Smooth muscle cell (in vitro differentiated cells): ENCODE results near the gene SMPD3. TPM values are rescaled to one million over a fixed set of nuclear protein-coding genes. Genes with fewer than 3 reads are reported as not detected.

Experiments
- DNase-seq: peaks from one replicate; lab custom pipeline; 2025; ENCODE audit not compliant: unreplicated experiment; lab: John Stamatoyannopoulos, UW
- H2AFZ ChIP-seq: fragments of 200-600 bp; sonication (generic); 2 replicates; pipeline ENCODE4 v1.6.0; 2016; ENCODE audit warnings: antibody characterized with exemption, low read depth, mild to moderate bottlenecking
- H3F3A ChIP-seq: fragments of 200-600 bp; sonication (generic); 2 replicates; pipeline ENCODE4 v1.6.0; 2017; ENCODE audit warnings: antibody characterized with exemption, low read depth
- H3K27ac ChIP-seq: fragments of 200-600 bp; sonication (generic); 2 replicates; pipeline ENCODE4 v1.5.1; 2016; ENCODE audit warnings: low read depth, mild to moderate bottlenecking
- H3K27me3 ChIP-seq: fragments of 200-600 bp; sonication (generic); 2 replicates; pipeline ENCODE4 v1.6.1; 2016; ENCODE audit warnings: low read depth, mild to moderate bottlenecking
- H3K36me3 ChIP-seq: fragments of 200-600 bp; sonication (generic); 2 replicates; pipeline ENCODE4 v1.5.1; 2016; ENCODE audit warnings: low read depth
- H3K4me1 ChIP-seq: fragments of 200-600 bp; sonication (generic); 2 replicates; pipeline ENCODE4 v1.5.1; 2016; ENCODE audit warnings: low read depth
- H3K4me2 ChIP-seq: fragments of 200-600 bp; sonication (generic); 2 replicates; pipeline ENCODE4 v1.6.0; 2016; ENCODE audit warnings: mild to moderate bottlenecking
- H3K4me3 ChIP-seq: fragments of 200-600 bp; sonication (generic); 2 replicates; pipeline ENCODE4 v1.5.1; 2016; ENCODE audit warnings: mild to moderate bottlenecking
- H3K79me2 ChIP-seq: fragments of 200-600 bp; sonication (generic); 2 replicates; pipeline ENCODE4 v1.6.0; 2016; ENCODE audit warnings: low read depth, mild to moderate bottlenecking
- H3K9ac ChIP-seq: fragments of 200-600 bp; sonication (generic); 2 replicates; pipeline ENCODE4 v1.6.0; 2016; ENCODE audit warnings: low read depth
- H3K9me3 ChIP-seq: fragments of 200-600 bp; sonication (generic); replicated peaks from 2 replicates; pipeline ENCODE4 v1.5.1; 2016; ENCODE audit warnings: low read depth
- H4K20me1 ChIP-seq: fragments of 200-600 bp; sonication (generic); 2 replicates; pipeline ENCODE4 v1.6.0; 2016; ENCODE audit warnings: low read depth
- WGBS: methylation state at CpG from one replicate; pipeline ENCODE4 v1.1.7; 2016; ENCODE audit warnings: low lambda C conversion rate; 5-methylcytosine and 5-hydroxymethylcytosine counted together
- polyA plus RNA-seq: library from polyadenylated mRNA; unstranded; fragments of >200 nt; fragmentation: Nextera tagmentation; extraction: Ambion mirVana; gene quantifications from 2 replicates; pipeline ENCODE4 v1.2.1, GENCODE V29; 2016
- total RNA-seq: library from RNA; depleted of rRNA; stranded (reverse); fragments of >200 nt; gene quantifications from 2 replicates; pipeline ENCODE4 v1.2.3, GENCODE V29; 2014
- TF ChIP-seq, protein P1 (sequence below): fragments of 200-600 bp; sonication (generic); IDR thresholded peaks from 2 replicates; pipeline ENCODE4 v1.5.1; 2017; ENCODE audit warnings: borderline replicate concordance, mild to moderate bottlenecking, antibody characterized with exemption; ENCODE audit not compliant: insufficient read depth, poor library complexity, severe bottlenecking

SMPD3 gene
- total and polyA plus RNA-seq, 2 experiments from 2014 or later, result 0.63 to 0.73 TPM

DNA sequence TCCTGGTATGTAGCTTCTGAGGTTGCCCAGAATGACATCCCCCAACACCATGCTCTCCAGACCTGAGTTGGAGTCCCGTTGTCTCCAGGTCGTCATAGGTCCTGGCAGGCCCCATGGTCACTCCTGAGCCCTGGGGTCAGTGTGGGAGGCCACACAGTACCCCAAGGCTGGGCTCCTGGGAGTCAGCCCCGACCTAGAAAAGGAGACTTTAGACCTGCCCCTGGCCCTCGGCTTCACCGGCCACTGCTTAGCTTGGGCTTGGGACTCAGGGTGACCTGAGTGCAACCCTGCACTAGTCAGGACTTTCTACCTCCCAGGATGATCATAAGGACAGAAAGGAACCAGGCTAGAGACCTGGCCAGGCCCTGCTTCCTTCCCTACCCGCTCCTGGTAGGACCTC is 71.7 kb downstream of the SMPD3 start:
- no peak overlapping the region for H3K4me3 ChIP-seq
- TF ChIP-seq, protein P1, sequence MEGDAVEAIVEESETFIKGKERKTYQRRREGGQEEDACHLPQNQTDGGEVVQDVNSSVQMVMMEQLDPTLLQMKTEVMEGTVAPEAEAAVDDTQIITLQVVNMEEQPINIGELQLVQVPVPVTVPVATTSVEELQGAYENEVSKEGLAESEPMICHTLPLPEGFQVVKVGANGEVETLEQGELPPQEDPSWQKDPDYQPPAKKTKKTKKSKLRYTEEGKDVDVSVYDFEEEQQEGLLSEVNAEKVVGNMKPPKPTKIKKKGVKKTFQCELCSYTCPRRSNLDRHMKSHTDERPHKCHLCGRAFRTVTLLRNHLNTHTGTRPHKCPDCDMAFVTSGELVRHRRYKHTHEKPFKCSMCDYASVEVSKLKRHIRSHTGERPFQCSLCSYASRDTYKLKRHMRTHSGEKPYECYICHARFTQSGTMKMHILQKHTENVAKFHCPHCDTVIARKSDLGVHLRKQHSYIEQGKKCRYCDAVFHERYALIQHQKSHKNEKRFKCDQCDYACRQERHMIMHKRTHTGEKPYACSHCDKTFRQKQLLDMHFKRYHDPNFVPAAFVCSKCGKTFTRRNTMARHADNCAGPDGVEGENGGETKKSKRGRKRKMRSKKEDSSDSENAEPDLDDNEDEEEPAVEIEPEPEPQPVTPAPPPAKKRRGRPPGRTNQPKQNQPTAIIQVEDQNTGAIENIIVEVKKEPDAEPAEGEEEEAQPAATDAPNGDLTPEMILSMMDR, result no peak
- H3K4me1 ChIP-seq, result peaks cover 6% of the 10 kb centered on the region
- H3K27me3 ChIP-seq, result no peaks in the 10 kb centered on the region
- no peaks in the 10 kb centered on the region for H3F3A ChIP-seq
- H3K27ac ChIP-seq, result no peak overlapping the region
- no peaks in the 10 kb centered on the region for H4K20me1 ChIP-seq
- WGBS, result 92% methylated on average over 6 of the region's 6 CpGs
- H3K36me3 ChIP-seq, result no peaks in the 10 kb centered on the region
- no peak overlapping the region for H2AFZ ChIP-seq
- H3K4me2 ChIP-seq, result no peak overlapping the region
- H3K9ac ChIP-seq, result no peak overlapping the region
- no peaks in the 10 kb centered on the region for H3K79me2 ChIP-seq
- no peaks in the 10 kb centered on the region for H3K9me3 ChIP-seq
- DNase-seq, result no peak

DNA sequence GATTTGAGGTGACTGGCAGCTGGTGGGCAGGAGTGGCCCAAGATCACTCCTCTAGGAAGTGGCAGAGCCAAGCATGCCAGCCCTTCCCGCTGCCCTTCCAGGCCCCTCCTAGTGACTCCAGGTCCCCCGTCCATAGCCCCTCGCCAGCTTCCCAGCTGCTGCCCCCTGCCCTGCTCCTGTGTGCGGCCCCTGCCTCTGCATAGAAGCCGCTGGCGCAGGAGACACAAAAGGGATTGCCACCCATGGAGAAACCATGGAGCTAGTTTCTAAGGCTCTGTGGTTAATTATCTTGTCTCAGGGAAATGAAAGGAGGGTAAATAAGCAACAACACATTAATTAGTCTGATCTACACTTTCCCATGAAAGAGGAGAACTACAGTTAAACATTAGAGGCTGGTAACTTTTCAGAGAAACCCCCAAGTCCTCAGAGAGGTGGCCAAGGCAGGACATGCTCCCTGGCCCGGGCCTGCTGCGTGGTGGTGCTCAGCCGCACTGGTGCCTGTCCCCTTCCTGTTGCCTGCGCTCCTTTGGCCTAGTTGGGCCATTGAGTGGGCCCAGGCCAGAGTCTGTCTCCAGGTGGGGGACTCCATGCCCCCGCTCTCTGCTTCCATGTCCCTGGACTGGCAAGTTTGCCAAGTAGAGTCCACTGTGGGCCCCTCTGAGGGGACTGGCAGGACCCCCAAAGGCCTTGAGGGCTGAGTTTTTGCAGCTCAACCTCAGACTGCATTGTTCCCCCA is 72.3 kb downstream of the SMPD3 start:
- no peak overlapping the region for H3K4me3 ChIP-seq
- 94% methylated on average over 11 of the region's 11 CpGs for WGBS
- H3K27ac ChIP-seq, result no peak overlapping the region
- H3K9ac ChIP-seq, result no peak overlapping the region
- H4K20me1 ChIP-seq, result no peaks in the 10 kb centered on the region
- no peaks in the 10 kb centered on the region for H3K79me2 ChIP-seq
- no peaks in the 10 kb centered on the region for H3K9me3 ChIP-seq
- no peak overlapping the region for H3K4me2 ChIP-seq
- TF ChIP-seq, protein P1, result no peak
- no peaks in the 10 kb centered on the region for H3K27me3 ChIP-seq
- H2AFZ ChIP-seq, result no peak overlapping the region
- H3K4me1 ChIP-seq, result peaks cover 6% of the 10 kb centered on the region
- no peaks in the 10 kb centered on the region for H3K36me3 ChIP-seq
- no peaks in the 10 kb centered on the region for H3F3A ChIP-seq
- no peak for DNase-seq

DNA sequence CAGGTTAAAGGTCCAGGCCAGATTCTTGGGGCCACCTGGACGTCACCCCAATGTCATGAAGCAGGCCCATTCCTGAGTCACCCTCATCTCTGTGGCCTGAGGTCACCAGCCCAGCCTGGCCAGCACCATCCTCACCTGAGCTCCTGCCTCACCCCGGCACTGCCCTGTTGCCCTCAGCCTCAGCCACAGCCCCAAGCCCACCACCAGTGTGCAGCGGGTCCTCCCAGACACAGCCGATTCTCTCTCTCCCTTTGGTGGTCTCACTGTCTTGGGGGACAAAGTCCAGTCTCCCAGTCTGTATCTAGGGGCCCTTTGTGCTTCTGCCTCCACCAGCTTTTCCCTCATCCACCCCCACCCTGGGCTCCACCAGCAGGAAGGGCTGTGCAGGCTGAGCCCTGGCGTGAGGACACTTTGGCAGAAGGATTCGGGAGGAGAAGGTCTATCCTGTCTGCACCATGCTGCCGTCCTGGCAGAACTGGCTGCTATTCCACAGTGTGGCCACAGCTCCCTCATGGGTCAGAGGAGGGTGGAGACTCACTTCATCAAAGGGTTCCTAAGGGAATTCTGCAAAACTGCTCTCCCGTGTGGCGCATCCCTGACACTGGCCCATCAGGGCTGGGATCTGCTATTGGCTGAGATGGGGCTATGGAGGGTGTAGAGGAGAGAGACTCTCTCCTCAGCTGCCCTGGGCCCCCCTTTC is 73.2 kb downstream of the SMPD3 start:
- Histone ChIP-seq H3K27ac (no peak overlapping the region), H3K79me2 (no peaks in the 10 kb centered on the region), H3F3A (no peaks in the 10 kb centered on the region), H3K4me2 (no peak overlapping the region), H3K36me3 (no peaks in the 10 kb centered on the region), H3K4me3 (no peak overlapping the region), H3K9ac (no peak overlapping the region), H3K27me3 (no peaks in the 10 kb centered on the region), H3K4me1 (peaks cover 6% of the 10 kb centered on the region), H2AFZ (no peak overlapping the region), H4K20me1 (no peaks in the 10 kb centered on the region), H3K9me3 (no peaks in the 10 kb centered on the region)
- TF ChIP-seq, protein P1, result no peak
- WGBS, result 87% methylated on average over 9 of the region's 9 CpGs
- no peak for DNase-seq
